WTC11 (cell line): ENCODE results near the gene TEX26. TPM values are rescaled to one million over a fixed set of nuclear protein-coding genes. Genes with fewer than 3 reads are reported as not detected.

Source experiments
- ATAC-seq: fragments of 200-7000 bp; cut with Tn5 transposase; 2 replicates; pipeline ENCODE4 v1.10.0; 2021; ENCODE audit warnings: mild to moderate bottlenecking, moderate library complexity
- CTCF ChIA-PET: fragments of 300-600 bp; sonication (Branson Sonifier 250); formaldehyde crosslinking; loops from one replicate; lab custom pipeline; 2021; ENCODE audit warnings: antibody characterized with exemption; lab: Charles Lee
- POLR2A ChIA-PET: fragments of 350-600 bp; sonication (Branson Sonifier 250); formaldehyde crosslinking; loops from one replicate; lab custom pipeline; 2021; ENCODE audit warnings: antibody characterized with exemption; lab: Charles Lee
- DNase-seq: peaks from one replicate; pipeline ENCODE4 v3.0.0; 2021; ENCODE audit warnings: low spot score
- H3K27ac Mint-ChIP-seq: 2 replicates; pipeline ENCODE4 v1.8.0; 2021; ENCODE audit warnings: mixed read lengths
- H3K27me3 Mint-ChIP-seq: 2 replicates; pipeline ENCODE4 v1.8.0; 2021; ENCODE audit warnings: low read depth, mild to moderate bottlenecking, moderate library complexity, mixed read lengths
- H3K36me3 Mint-ChIP-seq: 2 replicates; pipeline ENCODE4 v1.8.0; 2021; ENCODE audit warnings: mixed read lengths
- H3K4me1 Mint-ChIP-seq: 2 replicates; pipeline ENCODE4 v1.8.0; 2022; ENCODE audit warnings: mixed read lengths
- H3K4me3 Mint-ChIP-seq: 2 replicates; pipeline ENCODE4 v1.8.0; 2021; ENCODE audit warnings: mild to moderate bottlenecking, moderate library complexity, mixed read lengths
- H3K9me3 Mint-ChIP-seq: 2 replicates; pipeline ENCODE4 v1.8.0; 2021; ENCODE audit warnings: mixed read lengths
- AR ChIP-seq: fragments of 250-450 bp; sonication (Bioruptor Pico); IDR thresholded peaks from 2 replicates; pipeline ENCODE4 v1.9.0; 2021; ENCODE audit warnings: mild to moderate bottlenecking
- ATF1 ChIP-seq: sonication (generic); formaldehyde crosslinking; IDR thresholded peaks from 2 replicates; pipeline ENCODE4 v1.8.1; 2023; ENCODE audit warnings: mild to moderate bottlenecking, moderate library complexity, missing genetic modification reagents
- CREB1 ChIP-seq: sonication (generic); formaldehyde crosslinking; IDR thresholded peaks from 2 replicates; pipeline ENCODE4 v1.8.0; 2023; ENCODE audit warnings: mild to moderate bottlenecking, missing genetic modification reagents
- ESRRA ChIP-seq: sonication (generic); formaldehyde crosslinking; IDR thresholded peaks from 2 replicates; pipeline ENCODE4 v1.8.1; 2022; ENCODE audit warnings: mild to moderate bottlenecking, missing genetic modification reagents, borderline replicate concordance
- FOXJ3 ChIP-seq: sonication (generic); formaldehyde crosslinking; IDR thresholded peaks from 2 replicates; pipeline ENCODE4 v1.9.0; 2021; ENCODE audit warnings: missing genetic modification reagents, mild to moderate bottlenecking, borderline replicate concordance
- IRF1 ChIP-seq: sonication (generic); formaldehyde crosslinking; IDR thresholded peaks from 2 replicates; pipeline ENCODE4 v1.8.0; 2023; ENCODE audit warnings: missing genetic modification reagents
- NFE2L1 ChIP-seq: sonication (generic); formaldehyde crosslinking; IDR thresholded peaks from 2 replicates; pipeline ENCODE4 v1.8.1; 2023; ENCODE audit warnings: missing genetic modification reagents
- OVOL2 ChIP-seq: fragments of 250-450 bp; sonication (Bioruptor Pico); IDR thresholded peaks from 2 replicates; pipeline ENCODE4 v1.9.0; 2021; ENCODE audit warnings: mild to moderate bottlenecking, borderline replicate concordance
- RELA ChIP-seq: sonication (generic); formaldehyde crosslinking; IDR thresholded peaks from 2 replicates; pipeline ENCODE4 v1.8.1; 2022; ENCODE audit warnings: missing genetic modification reagents, mild to moderate bottlenecking, borderline replicate concordance
- RORB ChIP-seq: fragments of 250-450 bp; sonication (Bioruptor Pico); IDR thresholded peaks from 2 replicates; pipeline ENCODE4 v1.9.0; 2021; ENCODE audit warnings: mild to moderate bottlenecking
- SOX15 ChIP-seq: fragments of 250-450 bp; sonication (Bioruptor Pico); IDR thresholded peaks from 2 replicates; pipeline ENCODE4 v1.9.0; 2021; ENCODE audit warnings: mild to moderate bottlenecking
- SP1 ChIP-seq: sonication (generic); formaldehyde crosslinking; conservative IDR thresholded peaks from 2 replicates; pipeline ENCODE4 v1.8.1; 2022; ENCODE audit warnings: missing genetic modification reagents
- TCF7 ChIP-seq: sonication (generic); formaldehyde crosslinking; IDR thresholded peaks from 2 replicates; pipeline ENCODE4 v1.8.0; 2022; ENCODE audit warnings: mild to moderate bottlenecking, low read depth, missing genetic modification reagents, moderate library complexity
- ZMAT4 ChIP-seq: fragments of 250-450 bp; sonication (Bioruptor Pico); IDR thresholded peaks from 2 replicates; pipeline ENCODE4 v1.9.0; 2021; ENCODE audit warnings: mild to moderate bottlenecking
- ZNF138 ChIP-seq: sonication (generic); formaldehyde crosslinking; conservative IDR thresholded peaks from 2 replicates; pipeline ENCODE4 v1.8.1; 2022; ENCODE audit warnings: mild to moderate bottlenecking, moderate library complexity, missing genetic modification reagents
- ZNF317 ChIP-seq: sonication (generic); formaldehyde crosslinking; IDR thresholded peaks from 2 replicates; pipeline ENCODE4 v1.8.1; 2023; ENCODE audit warnings: low read depth, mild to moderate bottlenecking, moderate library complexity, missing genetic modification reagents, borderline replicate concordance
- ZNF416 ChIP-seq: fragments of 250-450 bp; sonication (Bioruptor Pico); IDR thresholded peaks from 2 replicates; pipeline ENCODE4 v1.9.0; 2021; ENCODE audit warnings: mild to moderate bottlenecking, inconsistent platforms
- ZNF423 ChIP-seq: fragments of 250-450 bp; sonication (Bioruptor Pico); IDR thresholded peaks from 2 replicates; pipeline ENCODE4 v2.1.2; 2022; ENCODE audit warnings: mild to moderate bottlenecking, moderate library complexity
- total RNA-seq: library from RNA; stranded (reverse); gene quantifications from 3 replicates; pipeline ENCODE4 v1.2.3, GENCODE V29; 2021
- TF ChIP-seq, protein P1 (sequence below): sonication (generic); formaldehyde crosslinking; IDR thresholded peaks from 2 replicates; pipeline ENCODE4 v1.8.1; 2022; ENCODE audit warnings: mild to moderate bottlenecking, moderate library complexity, missing genetic modification reagents
- TF ChIP-seq, protein P2 (sequence below): sonication (generic); formaldehyde crosslinking; IDR thresholded peaks from 2 replicates; pipeline ENCODE4 v1.8.1; 2022; ENCODE audit warnings: low read depth, mild to moderate bottlenecking, moderate library complexity, missing genetic modification reagents, borderline replicate concordance
- TF ChIP-seq, protein P3 (sequence below): fragments of 250-450 bp; sonication (Bioruptor Pico); IDR thresholded peaks from 2 replicates; pipeline ENCODE4 v1.8.0; 2021; ENCODE audit warnings: mild to moderate bottlenecking
- TF ChIP-seq, protein P4 (sequence below): fragments of 200-600 bp; IDR thresholded peaks from 2 replicates; pipeline ENCODE4 v1.8.0; 2022; ENCODE audit warnings: antibody characterized with exemption
- TF ChIP-seq, protein P5 (sequence below): sonication (generic); formaldehyde crosslinking; IDR thresholded peaks from 2 replicates; pipeline ENCODE4 v1.8.0; 2022; ENCODE audit warnings: mild to moderate bottlenecking, missing genetic modification reagents

TEX26 gene
- total RNA-seq, 1 experiment from 2014 or later, result not detected

GRCh38 chr13:31012655-31013024 lies 80.2 kb downstream of the TEX26 start (continued):
- TF ChIP-seq, protein P1, sequence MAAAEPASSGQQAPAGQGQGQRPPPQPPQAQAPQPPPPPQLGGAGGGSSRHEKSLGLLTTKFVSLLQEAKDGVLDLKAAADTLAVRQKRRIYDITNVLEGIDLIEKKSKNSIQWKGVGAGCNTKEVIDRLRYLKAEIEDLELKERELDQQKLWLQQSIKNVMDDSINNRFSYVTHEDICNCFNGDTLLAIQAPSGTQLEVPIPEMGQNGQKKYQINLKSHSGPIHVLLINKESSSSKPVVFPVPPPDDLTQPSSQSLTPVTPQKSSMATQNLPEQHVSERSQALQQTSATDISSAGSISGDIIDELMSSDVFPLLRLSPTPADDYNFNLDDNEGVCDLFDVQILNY (CRISPR knock-in tag), result no peak
- TF ChIP-seq ZNF317, result no peak
- no peak for TF ChIP-seq OVOL2 (CRISPR knock-in tag)
- no peak for TF ChIP-seq ATF1 (CRISPR knock-in tag)
- TF ChIP-seq IRF1 (CRISPR knock-in tag), result no peak
- TF ChIP-seq ZNF423 (CRISPR knock-in tag), result no peak
- no peak for TF ChIP-seq NFE2L1 (CRISPR knock-in tag)
- TF ChIP-seq, protein P2, sequence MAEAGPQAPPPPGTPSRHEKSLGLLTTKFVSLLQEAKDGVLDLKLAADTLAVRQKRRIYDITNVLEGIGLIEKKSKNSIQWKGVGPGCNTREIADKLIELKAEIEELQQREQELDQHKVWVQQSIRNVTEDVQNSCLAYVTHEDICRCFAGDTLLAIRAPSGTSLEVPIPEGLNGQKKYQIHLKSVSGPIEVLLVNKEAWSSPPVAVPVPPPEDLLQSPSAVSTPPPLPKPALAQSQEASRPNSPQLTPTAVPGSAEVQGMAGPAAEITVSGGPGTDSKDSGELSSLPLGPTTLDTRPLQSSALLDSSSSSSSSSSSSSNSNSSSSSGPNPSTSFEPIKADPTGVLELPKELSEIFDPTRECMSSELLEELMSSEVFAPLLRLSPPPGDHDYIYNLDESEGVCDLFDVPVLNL (CRISPR knock-in tag), result no peak
- TF ChIP-seq, protein P3, sequence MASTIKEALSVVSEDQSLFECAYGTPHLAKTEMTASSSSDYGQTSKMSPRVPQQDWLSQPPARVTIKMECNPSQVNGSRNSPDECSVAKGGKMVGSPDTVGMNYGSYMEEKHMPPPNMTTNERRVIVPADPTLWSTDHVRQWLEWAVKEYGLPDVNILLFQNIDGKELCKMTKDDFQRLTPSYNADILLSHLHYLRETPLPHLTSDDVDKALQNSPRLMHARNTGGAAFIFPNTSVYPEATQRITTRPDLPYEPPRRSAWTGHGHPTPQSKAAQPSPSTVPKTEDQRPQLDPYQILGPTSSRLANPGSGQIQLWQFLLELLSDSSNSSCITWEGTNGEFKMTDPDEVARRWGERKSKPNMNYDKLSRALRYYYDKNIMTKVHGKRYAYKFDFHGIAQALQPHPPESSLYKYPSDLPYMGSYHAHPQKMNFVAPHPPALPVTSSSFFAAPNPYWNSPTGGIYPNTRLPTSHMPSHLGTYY (CRISPR knock-in tag), result no peak
- TF ChIP-seq ESRRA (CRISPR knock-in tag), result no peak
- TF ChIP-seq, all 79 proteins: peak for 0

DNA sequence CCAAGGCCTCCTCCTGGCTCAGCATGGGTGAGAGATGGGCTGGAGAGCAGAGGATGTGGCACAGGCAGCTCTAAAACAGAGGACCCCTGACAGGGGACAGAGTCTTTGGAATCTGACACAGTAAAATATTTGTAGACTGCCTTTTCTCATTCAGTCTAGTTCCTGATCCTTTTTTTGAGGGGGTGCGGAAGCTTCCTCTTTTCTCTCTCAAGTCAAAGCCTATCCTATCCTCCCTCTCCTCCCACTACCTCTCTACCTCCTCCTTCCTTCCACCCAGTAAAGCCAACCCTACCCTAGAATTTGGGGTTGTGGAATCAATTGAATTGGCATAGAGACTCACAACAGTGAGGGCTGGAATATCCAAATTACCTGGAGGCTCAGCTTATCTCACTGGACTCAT lies 82.0 kb downstream of the TEX26 start:
- no peak for ATAC-seq
- DNase-seq, result no peak
- Mint-ChIP-seq H3K4me1 (peaks cover 33% of the 10 kb centered on the region), H3K4me3 (no peak overlapping the region), H3K9me3 (peaks cover 7% of the 10 kb centered on the region), H3K36me3 (no peaks in the 10 kb centered on the region), H3K27me3 (no peaks in the 10 kb centered on the region; the same call in 1 of the 2 replicates), H3K27ac (no peak overlapping the region)
- no peak for TF ChIP-seq ZNF317
- no peak for TF ChIP-seq ZNF416 (CRISPR knock-in tag)
- TF ChIP-seq ZMAT4 (CRISPR knock-in tag), result no peak
- TF ChIP-seq RELA, result no peak
- no peak for TF ChIP-seq RORB (CRISPR knock-in tag)
- TF ChIP-seq, protein P4, sequence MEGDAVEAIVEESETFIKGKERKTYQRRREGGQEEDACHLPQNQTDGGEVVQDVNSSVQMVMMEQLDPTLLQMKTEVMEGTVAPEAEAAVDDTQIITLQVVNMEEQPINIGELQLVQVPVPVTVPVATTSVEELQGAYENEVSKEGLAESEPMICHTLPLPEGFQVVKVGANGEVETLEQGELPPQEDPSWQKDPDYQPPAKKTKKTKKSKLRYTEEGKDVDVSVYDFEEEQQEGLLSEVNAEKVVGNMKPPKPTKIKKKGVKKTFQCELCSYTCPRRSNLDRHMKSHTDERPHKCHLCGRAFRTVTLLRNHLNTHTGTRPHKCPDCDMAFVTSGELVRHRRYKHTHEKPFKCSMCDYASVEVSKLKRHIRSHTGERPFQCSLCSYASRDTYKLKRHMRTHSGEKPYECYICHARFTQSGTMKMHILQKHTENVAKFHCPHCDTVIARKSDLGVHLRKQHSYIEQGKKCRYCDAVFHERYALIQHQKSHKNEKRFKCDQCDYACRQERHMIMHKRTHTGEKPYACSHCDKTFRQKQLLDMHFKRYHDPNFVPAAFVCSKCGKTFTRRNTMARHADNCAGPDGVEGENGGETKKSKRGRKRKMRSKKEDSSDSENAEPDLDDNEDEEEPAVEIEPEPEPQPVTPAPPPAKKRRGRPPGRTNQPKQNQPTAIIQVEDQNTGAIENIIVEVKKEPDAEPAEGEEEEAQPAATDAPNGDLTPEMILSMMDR, result no peak
- no peak for TF ChIP-seq TCF7
- TF ChIP-seq ZNF138 (CRISPR knock-in tag), result no peak
- no peak for TF ChIP-seq AR (CRISPR knock-in tag)
- TF ChIP-seq OVOL2 (CRISPR knock-in tag), result no peak
- no peak for TF ChIP-seq FOXJ3 (CRISPR knock-in tag)
- no peak for TF ChIP-seq SP1 (CRISPR knock-in tag)
- TF ChIP-seq, protein P5, sequence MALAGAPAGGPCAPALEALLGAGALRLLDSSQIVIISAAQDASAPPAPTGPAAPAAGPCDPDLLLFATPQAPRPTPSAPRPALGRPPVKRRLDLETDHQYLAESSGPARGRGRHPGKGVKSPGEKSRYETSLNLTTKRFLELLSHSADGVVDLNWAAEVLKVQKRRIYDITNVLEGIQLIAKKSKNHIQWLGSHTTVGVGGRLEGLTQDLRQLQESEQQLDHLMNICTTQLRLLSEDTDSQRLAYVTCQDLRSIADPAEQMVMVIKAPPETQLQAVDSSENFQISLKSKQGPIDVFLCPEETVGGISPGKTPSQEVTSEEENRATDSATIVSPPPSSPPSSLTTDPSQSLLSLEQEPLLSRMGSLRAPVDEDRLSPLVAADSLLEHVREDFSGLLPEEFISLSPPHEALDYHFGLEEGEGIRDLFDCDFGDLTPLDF, result no peak
- TF ChIP-seq CREB1 (CRISPR knock-in tag), result no peak
- no peak for TF ChIP-seq SOX15
- ChIA-PET CTCF (interaction anchor here (1.1 to 2.2 kb wide), 3 partner anchors 30 to 149 kb away, joined by 5 to 12 read pairs (median 5); no protein-coding TSS in a partner anchor), POLR2A (interaction anchor here (1.0 kb wide), 1 partner anchor 13 kb away, joined by 3 read pairs; no protein-coding TSS in a partner anchor)
